Measurements from ENCODE around the gene FOXJ1.

Gene FOXJ1

DNA sequence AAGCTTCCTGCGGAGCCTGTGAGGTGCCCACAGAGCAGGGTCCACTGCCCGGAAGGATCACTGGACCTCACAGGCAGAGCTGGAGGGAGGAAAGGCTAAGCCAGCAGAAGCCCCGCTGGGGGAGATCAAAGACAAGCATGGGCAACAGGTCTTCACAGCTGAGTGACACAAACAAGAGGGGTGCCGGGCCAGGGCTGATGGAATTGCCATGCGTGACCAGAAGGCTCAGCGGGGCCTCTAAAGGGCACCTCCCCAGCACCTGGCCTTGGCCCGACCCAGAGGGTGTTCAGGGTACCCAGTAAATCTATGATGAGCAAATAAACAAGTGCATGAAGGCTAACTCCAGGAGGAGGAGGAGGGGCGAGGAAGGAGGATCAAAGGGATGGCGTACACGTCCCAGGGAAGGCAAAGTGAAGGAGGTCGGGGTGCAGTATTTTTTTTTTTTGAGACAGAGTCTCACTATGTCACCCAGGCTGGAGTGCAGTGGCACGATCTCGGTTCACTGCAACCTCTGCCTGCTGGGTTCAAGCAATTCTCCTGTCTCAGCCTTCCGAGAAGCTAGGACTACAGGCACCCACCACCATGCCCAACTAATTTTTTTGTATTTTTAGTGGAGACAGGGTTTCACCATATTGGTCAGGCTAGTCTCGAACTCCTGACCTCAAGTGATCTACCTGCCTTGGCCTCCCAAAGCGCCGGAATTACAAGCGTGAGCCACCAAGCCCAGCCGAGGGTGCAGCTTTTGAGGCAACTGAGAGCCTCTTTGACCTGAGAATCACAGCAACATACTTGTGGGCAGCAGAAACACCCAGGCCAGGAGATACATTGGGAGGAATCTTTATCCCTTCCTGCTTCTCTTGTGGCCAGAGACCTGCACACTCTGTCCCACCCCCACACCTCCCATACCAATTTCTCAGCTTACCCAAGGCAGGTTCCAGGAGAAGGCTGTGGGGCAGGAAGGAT, 21.4 kb downstream of the FOXJ1 start:
- no peak for ATAC-seq
- TF ChIP-seq PATZ1 (CRISPR knock-in tag; IDR thresholded peaks at IDR 0.05; ENCODE audit: borderline replicate concordance) (no peak), ZFP30 (CRISPR knock-in tag; IDR thresholded peaks at IDR 0.05) (no peak), BACH2 (CRISPR knock-in tag; IDR thresholded peaks at IDR 0.05; ENCODE audit: borderline replicate concordance) (no peak), GLIS3 (CRISPR knock-in tag; IDR thresholded peaks at IDR 0.05) (no peak), CSDC2 (CRISPR knock-in tag; IDR thresholded peaks at IDR 0.05) (no peak), ZNF8 (CRISPR knock-in tag; IDR thresholded peaks at IDR 0.05) (no peak), RARB (CRISPR knock-in tag; IDR thresholded peaks at IDR 0.05) (no peak), ZFP3 (CRISPR knock-in tag; IDR thresholded peaks at IDR 0.05) (no peak), OSR1 (CRISPR knock-in tag; IDR thresholded peaks at IDR 0.05) (no peak), TOX (CRISPR knock-in tag; IDR thresholded peaks at IDR 0.05; ENCODE audit: borderline replicate concordance) (no peak), ISL1 (CRISPR knock-in tag; IDR thresholded peaks at IDR 0.05) (no peak)
- TF ChIP-seq, protein P1, sequence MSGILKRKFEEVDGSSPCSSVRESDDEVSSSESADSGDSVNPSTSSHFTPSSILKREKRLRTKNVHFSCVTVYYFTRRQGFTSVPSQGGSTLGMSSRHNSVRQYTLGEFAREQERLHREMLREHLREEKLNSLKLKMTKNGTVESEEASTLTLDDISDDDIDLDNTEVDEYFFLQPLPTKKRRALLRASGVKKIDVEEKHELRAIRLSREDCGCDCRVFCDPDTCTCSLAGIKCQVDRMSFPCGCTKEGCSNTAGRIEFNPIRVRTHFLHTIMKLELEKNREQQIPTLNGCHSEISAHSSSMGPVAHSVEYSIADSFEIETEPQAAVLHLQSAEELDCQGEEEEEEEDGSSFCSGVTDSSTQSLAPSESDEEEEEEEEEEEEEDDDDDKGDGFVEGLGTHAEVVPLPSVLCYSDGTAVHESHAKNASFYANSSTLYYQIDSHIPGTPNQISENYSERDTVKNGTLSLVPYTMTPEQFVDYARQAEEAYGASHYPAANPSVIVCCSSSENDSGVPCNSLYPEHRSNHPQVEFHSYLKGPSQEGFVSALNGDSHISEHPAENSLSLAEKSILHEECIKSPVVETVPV (CRISPR knock-in tag; IDR thresholded peaks at IDR 0.05) = no peak
- TF ChIP-seq, protein P2, sequence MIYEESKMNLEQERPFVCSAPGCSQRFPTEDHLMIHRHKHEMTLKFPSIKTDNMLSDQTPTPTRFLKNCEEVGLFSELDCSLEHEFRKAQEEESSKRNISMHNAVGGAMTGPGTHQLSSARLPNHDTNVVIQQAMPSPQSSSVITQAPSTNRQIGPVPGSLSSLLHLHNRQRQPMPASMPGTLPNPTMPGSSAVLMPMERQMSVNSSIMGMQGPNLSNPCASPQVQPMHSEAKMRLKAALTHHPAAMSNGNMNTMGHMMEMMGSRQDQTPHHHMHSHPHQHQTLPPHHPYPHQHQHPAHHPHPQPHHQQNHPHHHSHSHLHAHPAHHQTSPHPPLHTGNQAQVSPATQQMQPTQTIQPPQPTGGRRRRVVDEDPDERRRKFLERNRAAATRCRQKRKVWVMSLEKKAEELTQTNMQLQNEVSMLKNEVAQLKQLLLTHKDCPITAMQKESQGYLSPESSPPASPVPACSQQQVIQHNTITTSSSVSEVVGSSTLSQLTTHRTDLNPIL (CRISPR knock-in tag; IDR thresholded peaks at IDR 0.05; ENCODE audit: low read depth) = no peak

DNA sequence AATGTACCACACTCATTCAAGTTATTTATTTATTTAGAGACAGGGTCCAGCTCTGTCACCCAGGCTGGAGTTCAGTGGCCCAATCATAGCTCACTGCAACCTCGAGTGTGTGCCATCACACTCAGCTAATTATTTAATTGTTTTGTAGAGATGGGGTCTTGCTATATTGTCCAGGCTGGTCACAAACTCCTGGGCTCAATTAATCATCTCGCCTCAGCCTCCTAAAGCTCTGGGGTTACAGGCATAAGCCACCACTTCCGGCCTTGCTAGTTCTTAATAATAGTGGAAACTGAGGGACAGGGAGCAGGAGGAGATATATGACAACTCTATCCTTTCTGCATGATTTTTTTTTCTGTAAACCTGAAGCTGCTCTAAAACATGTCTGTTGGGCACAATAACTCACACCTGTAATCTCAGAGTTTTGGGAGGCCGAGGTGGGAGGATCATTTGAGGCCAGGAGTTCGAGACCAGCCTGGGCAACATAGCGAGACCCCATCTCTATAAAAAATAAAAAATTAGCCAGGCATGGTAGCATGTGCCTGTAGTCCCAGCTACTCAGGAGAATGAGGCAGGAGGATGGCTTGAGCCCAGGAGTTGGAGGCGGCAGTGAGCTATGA, 25.8 kb downstream of the FOXJ1 start:
- no peak for ATAC-seq
- TF ChIP-seq ZFP30 (CRISPR knock-in tag; IDR thresholded peaks at IDR 0.05) = no peak
- no peak for TF ChIP-seq BACH2 (CRISPR knock-in tag; IDR thresholded peaks at IDR 0.05; ENCODE audit: borderline replicate concordance)
- no peak for TF ChIP-seq TCF4 (CRISPR knock-in tag; IDR thresholded peaks at IDR 0.05; ENCODE audit: borderline replicate concordance)
- no peak for TF ChIP-seq ESRRG (CRISPR knock-in tag; IDR thresholded peaks at IDR 0.05)
- TF ChIP-seq OSR1 (CRISPR knock-in tag; IDR thresholded peaks at IDR 0.05) = no peak
- TF ChIP-seq, protein P3, sequence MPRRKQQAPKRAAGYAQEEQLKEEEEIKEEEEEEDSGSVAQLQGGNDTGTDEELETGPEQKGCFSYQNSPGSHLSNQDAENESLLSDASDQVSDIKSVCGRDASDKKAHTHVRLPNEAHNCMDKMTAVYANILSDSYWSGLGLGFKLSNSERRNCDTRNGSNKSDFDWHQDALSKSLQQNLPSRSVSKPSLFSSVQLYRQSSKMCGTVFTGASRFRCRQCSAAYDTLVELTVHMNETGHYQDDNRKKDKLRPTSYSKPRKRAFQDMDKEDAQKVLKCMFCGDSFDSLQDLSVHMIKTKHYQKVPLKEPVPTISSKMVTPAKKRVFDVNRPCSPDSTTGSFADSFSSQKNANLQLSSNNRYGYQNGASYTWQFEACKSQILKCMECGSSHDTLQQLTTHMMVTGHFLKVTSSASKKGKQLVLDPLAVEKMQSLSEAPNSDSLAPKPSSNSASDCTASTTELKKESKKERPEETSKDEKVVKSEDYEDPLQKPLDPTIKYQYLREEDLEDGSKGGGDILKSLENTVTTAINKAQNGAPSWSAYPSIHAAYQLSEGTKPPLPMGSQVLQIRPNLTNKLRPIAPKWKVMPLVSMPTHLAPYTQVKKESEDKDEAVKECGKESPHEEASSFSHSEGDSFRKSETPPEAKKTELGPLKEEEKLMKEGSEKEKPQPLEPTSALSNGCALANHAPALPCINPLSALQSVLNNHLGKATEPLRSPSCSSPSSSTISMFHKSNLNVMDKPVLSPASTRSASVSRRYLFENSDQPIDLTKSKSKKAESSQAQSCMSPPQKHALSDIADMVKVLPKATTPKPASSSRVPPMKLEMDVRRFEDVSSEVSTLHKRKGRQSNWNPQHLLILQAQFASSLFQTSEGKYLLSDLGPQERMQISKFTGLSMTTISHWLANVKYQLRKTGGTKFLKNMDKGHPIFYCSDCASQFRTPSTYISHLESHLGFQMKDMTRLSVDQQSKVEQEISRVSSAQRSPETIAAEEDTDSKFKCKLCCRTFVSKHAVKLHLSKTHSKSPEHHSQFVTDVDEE (CRISPR knock-in tag; IDR thresholded peaks at IDR 0.05) = no peak
- TF ChIP-seq ZNF8 (CRISPR knock-in tag; IDR thresholded peaks at IDR 0.05) = no peak
- no peak for TF ChIP-seq ISL1 (CRISPR knock-in tag; IDR thresholded peaks at IDR 0.05)
- no peak for TF ChIP-seq RARB (CRISPR knock-in tag; IDR thresholded peaks at IDR 0.05)
- TF ChIP-seq ARNTL (CRISPR knock-in tag; IDR thresholded peaks at IDR 0.05; ENCODE audit: borderline replicate concordance, low read depth) = no peak

DNA sequence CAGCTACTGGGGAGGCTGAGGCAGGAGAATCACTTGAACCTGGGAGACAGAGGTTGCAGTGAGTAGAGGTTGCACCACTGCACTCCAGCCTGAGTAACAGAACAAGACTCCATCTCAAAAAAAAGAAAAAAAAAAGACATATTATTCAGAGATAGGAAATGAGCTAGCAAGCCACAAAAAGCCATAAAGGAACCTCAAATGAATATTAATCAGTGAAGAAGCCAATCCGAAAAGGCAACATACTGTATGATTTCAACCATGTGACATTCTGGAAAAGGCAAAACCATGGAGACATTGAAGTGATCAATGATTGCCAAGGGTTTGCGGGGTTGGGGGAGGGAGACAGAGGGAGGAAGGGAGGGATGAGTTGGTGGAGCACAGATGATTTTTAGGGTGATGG, 29.1 kb downstream of the FOXJ1 start:
- no peak for ATAC-seq
- TF ChIP-seq, protein P2 (CRISPR knock-in tag; IDR thresholded peaks at IDR 0.05; ENCODE audit: low read depth) = no peak
- TF ChIP-seq ZFP3 (CRISPR knock-in tag; IDR thresholded peaks at IDR 0.05) (no peak), ISL1 (CRISPR knock-in tag; IDR thresholded peaks at IDR 0.05) (no peak), TOX (CRISPR knock-in tag; IDR thresholded peaks at IDR 0.05; ENCODE audit: borderline replicate concordance) (no peak), BACH2 (CRISPR knock-in tag; IDR thresholded peaks at IDR 0.05; ENCODE audit: borderline replicate concordance) (no peak), ZNF8 (CRISPR knock-in tag; IDR thresholded peaks at IDR 0.05) (no peak), PPARA (CRISPR knock-in tag; IDR thresholded peaks at IDR 0.05; ENCODE audit: borderline replicate concordance) (no peak), GLIS3 (CRISPR knock-in tag; IDR thresholded peaks at IDR 0.05) (no peak), ZFP30 (CRISPR knock-in tag; IDR thresholded peaks at IDR 0.05) (no peak), PATZ1 (CRISPR knock-in tag; IDR thresholded peaks at IDR 0.05; ENCODE audit: borderline replicate concordance) (no peak), ESRRG (CRISPR knock-in tag; IDR thresholded peaks at IDR 0.05) (no peak), SNAI2 (CRISPR knock-in tag; IDR thresholded peaks at IDR 0.05) (no peak)
- TF ChIP-seq, protein P3 (CRISPR knock-in tag; IDR thresholded peaks at IDR 0.05) = no peak

Measured in SK-N-SH treated with all-trans-retinoic acid at 6 μM for 48 hours (cell line).